GM04503 (cell line): ENCODE results near the gene LLGL1.

Source experiments
- DNase-seq: peaks from one replicate; pipeline ENCODE4 v3.0.0-alpha.2; 2012; ENCODE audit warnings: low read depth

The LLGL1 gene

DNA sequence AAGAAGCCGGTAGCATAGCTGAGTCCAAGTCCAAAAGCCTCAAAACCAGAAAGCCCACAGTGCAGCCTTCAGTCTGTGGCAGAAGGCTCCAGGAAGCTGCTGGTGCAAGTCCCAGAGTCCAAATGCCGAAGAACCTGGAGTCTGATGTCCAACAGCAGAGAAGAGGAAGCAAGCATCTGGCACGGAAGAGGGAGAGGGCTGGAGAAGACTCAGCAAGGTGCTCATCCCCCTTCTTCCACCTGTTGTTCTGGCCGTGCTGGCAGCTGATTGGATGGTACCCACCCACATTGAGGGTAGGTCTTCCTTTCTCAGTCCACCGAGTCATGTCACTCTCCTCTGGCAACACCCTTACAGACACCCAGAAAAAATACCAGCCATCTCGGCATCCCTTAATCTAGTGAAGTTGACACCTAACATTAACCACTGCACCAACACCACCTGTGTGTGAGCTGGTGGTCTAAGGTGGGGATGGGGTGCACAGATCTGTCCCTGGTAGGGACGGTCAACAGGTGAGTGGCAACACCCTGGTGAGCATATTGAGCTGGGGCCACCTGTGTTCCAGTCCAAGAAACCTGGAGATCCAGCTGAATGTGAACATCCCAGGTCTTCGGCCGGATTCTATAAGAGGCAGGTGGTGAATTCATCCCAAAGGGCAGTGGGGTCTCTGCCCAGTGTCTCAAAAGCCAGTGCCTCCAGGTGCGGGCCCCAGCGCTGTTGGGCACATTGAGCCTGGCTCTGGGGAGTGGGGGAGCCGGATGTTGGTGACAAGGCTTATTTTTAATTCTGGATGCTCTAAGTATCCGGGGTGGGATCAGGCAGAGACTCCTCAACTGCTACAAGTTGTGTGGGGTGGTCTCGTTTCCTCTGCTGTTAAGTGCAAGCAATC is 44.9 kb downstream of the LLGL1 start:
- DNase-seq = no peak

DNA sequence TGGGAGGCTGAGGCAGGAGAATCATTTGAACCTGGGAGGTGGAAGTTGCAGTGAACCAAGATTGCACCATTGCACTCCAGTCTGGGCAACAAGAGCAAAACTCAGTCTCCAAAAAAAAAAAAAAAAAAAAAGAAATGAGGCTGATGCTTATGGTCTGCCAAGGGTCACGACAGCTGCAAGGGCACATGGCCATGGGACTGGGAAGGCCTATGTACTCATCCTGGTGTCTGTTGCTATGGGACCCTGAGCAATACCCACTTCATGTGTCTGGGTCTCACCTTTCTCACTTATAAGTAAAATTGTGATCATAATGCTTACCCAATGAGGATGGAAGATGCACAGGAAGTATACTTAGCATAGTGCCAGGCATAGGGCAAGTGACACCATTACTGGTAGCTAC is 51.6 kb downstream of the LLGL1 start:
- no peak for DNase-seq

DNA sequence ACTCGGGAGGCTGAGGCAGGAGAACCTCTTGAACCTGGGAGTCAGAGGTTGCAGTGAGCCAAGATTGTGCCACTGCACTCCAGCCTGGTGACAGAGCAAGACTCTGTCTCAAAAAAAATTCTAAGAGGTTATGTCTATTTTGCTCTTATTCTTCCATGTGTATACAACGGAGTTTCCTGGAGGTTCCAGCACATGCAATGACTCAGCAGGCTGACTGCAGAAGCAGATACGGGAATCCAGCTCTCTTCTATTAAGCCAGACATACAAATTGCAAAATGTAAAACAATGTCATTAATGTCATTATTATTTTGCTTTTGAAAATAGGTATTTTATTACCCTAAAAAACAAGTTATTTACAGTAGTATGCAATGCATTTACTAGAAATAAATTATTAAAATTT is 53.4 kb downstream of the LLGL1 start:
- DNase-seq = no peak

DNA sequence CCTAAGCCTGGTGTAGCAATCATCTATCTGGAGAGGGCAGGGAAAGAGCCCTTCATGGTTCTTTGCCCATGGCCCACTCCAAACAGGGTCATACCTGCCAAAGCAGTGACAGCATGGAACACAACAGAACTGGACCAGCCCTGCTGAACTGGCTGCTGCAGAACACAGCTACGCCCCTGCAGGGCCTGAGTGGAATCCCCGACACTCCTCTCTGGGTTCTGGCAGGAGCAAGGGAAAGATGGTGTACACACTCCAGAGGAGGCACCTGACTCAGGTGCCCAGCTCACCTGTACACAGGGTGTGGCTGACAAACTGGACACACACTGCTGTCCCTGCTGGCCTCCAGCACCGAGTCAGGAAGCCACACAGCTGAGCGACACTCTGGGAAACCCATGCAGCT is 54.8 kb downstream of the LLGL1 start:
- no peak for DNase-seq

DNA sequence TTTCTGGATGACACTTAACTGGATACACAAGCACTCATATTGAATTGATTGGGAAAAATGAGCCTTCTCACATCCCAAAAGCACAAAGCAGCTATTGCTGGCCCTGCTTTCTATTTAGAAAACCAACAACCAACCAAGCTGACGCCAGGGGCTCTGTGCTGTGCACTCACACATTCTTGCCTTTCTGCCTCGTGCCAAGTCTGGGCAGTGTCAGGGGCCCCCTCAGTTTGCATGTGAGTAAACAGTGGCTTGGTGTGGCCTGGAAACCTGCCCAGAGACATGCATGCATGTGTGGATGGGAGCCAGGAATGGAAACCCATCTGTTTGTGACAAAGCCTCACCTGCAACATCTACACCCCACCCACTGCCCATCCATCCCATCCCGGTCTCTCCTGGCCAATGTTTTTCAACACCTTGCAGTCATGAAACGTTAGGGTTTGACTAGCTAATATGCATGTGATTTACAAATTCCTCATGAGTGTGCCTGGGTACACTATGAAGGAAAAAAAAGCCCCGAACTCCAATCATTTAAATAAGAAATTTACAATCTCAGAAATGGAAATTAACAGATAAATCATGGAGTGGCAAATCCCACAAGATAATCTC is 55.4 kb downstream of the LLGL1 start:
- no peak for DNase-seq

DNA sequence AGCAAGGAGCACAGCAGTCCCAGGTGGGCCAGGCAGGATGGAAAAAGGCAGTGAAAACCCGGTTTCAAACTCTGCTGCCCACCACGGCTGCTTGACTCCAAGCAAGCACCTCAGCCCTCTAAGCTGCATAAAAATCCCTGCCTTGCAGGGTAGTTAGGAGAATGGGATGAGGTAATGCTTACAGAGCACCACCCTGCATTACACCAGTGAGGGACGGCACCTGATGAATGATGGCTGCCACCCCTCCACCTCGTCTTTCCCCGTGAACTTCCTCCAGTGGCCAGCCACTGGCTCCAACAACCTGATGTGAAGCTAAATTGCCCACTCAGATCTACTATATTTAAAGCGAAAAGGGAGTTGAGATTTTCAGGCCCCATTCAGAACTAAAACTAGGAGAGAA is 56.4 kb downstream of the LLGL1 start:
- no peak for DNase-seq

DNA sequence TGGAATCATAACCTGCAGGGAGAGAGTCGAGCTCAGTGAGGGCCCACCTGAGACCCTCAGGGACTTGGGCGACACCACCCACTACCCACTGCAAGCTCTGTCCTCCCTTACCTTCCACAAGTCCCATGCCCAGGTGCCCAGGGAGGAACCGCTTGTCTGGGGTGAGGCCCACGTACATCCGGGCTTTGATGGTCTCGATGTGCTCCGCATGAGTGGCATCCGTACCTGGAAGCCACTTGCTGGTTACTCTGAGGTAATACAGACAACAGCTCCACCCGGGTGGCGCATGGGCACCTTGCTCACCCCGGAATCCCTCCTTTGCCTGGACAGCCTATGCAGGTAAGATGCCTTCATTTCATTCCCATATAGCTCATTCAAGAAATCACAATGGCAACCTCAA is 59.9 kb downstream of the LLGL1 start:
- no peak for DNase-seq

DNA sequence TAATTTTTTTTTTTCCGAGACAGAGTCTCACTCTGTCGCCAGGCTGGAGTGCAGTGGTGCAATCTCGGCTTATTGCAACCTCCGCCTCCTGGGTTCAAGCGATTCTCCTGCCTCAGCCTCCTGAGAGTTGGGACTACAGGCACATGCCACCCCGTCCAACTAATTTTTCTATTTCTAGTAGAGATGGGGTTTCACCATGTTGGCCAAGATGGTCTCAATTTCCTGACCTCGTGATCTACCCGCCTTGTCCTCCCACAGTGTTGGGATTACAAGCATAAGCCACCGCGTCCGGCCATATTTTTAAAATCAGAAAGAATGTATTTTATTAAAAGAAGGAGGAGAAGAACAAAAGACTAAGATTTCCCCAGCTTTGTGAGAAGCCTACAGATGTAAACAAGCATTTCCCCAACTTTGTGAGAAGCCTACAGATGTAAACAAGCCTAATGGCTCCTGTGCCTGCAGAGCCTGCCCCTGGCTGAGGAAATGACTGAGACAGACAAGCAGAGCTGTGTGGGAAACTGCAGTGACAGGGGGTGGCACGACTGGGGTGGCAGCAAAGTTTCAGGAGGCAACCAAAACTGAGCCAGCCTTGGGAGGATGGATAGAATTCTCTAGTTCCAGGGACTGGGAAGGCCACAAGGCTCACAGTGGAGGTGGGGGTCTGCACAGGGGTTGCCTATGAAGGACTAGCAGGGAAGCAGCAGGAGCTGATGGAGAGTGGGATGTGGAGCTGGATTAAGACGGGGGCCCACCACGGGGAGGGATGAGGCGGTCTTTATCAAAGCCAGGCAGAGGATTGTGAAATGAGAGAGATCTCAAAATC is 66.5 kb downstream of the LLGL1 start:
- DNase-seq = no peak
